K562 (cell line): ENCODE data around the gene C11orf91. TPM values are rescaled to one million over a fixed set of nuclear protein-coding genes. Genes with fewer than 3 reads are reported as not detected.

Source experiments
- ATF6 ChIP-seq: sonication (generic); formaldehyde crosslinking; IDR thresholded peaks from 2 replicates; pipeline ENCODE4 v1.4.0; 2020; ENCODE audit warnings: mild to moderate bottlenecking, missing genetic modification reagents
- CBX3 ChIP-seq, 2 experiments: IDR thresholded peaks; 1 replicate in 1 of 2; 2 replicates in 1 of 2; pipeline ENCODE4 v1.6.1; 2012; ENCODE audit warnings: inconsistent platforms in 2 of 2, low read length in 2 of 2, borderline replicate concordance in 1 of 2, control low read depth in 1 of 2
- CTBP1 ChIP-seq: fragments of 450-650 bp; IDR thresholded peaks from 2 replicates; pipeline ENCODE4 v1.6.1; 2016; ENCODE audit warnings: borderline replicate concordance
- HMG20B ChIP-seq: fragments of 250-450 bp; sonication (Bioruptor Pico); IDR thresholded peaks from 2 replicates; pipeline ENCODE4 v1.5.0; 2021; ENCODE audit warnings: mild to moderate bottlenecking
- HMGN3 ChIP-seq: IDR thresholded peaks from 2 replicates; pipeline ENCODE4 v1.6.1; 2011; ENCODE audit warnings: borderline replicate concordance, low read depth, mild to moderate bottlenecking, mixed read lengths, low read length; ENCODE audit not compliant: insufficient read length; ENCODE audit errors: extremely low read depth
- MAFF ChIP-seq: IDR thresholded peaks from 2 replicates; pipeline ENCODE4 v1.6.1; 2012; ENCODE audit warnings: low read length, improper control_type of control experiment
- MAFG ChIP-seq: fragments of 450-650 bp; conservative IDR thresholded peaks from 2 replicates; pipeline ENCODE4 v1.6.1; 2016; ENCODE audit warnings: missing genetic modification characterization, missing compliant biosample characterization
- MIER1 ChIP-seq: fragments of 450-650 bp; IDR thresholded peaks from 2 replicates; pipeline ENCODE4 v1.6.1; 2016; ENCODE audit warnings: antibody characterized with exemption, mild to moderate bottlenecking, low read depth
- POLR2A ChIP-seq: fragments of 450-650 bp; conservative IDR thresholded peaks from 2 replicates; pipeline ENCODE4 v1.6.1; 2016
- RAD51 ChIP-seq: fragments of 450-650 bp; IDR thresholded peaks from 2 replicates; pipeline ENCODE4 v1.7.1; 2016; ENCODE audit warnings: low read depth, mild to moderate bottlenecking, borderline replicate concordance
- RBBP5 ChIP-seq: fragments of 200-600 bp; sonication (generic); IDR thresholded peaks from 2 replicates; pipeline ENCODE4 v1.6.1; 2012; ENCODE audit warnings: borderline replicate concordance, mild to moderate bottlenecking, low read length, control low read depth, inconsistent platforms; ENCODE audit not compliant: insufficient read depth, poor library complexity, severe bottlenecking
- RBM39 ChIP-seq: fragments of 200-400 bp; formaldehyde crosslinking; optimal IDR thresholded peaks from 2 replicates; pipeline ENCODE3; 2018; ENCODE audit warnings: low read depth, low read length
- SMAD2 ChIP-seq: fragments of 150-350 bp; IDR thresholded peaks from 2 replicates; pipeline ENCODE4 v1.6.1; 2014; ENCODE audit warnings: low read depth, mild to moderate bottlenecking, low read length
- SPI1 ChIP-seq: IDR thresholded peaks from 2 replicates; pipeline ENCODE4 v1.6.1; 2011; ENCODE audit warnings: low read depth, low read length, control low read depth, borderline replicate concordance
- SREBF2 ChIP-seq: sonication (generic); formaldehyde crosslinking; IDR thresholded peaks from 2 replicates; pipeline ENCODE4 v1.4.0; 2020; ENCODE audit warnings: mild to moderate bottlenecking, missing genetic modification reagents
- SUPT5H ChIP-seq: fragments of 450-650 bp; IDR thresholded peaks from 2 replicates; pipeline ENCODE4 v1.6.1; 2016
- TCF15 ChIP-seq: fragments of 250-450 bp; sonication (Bioruptor Pico); IDR thresholded peaks from 2 replicates; pipeline ENCODE4 v1.8.0; 2022; ENCODE audit warnings: moderate library complexity, mild to moderate bottlenecking, inconsistent platforms
- ZHX1 ChIP-seq: fragments of 150-350 bp; conservative IDR thresholded peaks from 2 replicates; pipeline ENCODE4 v1.6.1; 2014; ENCODE audit warnings: low read length
- ZNF121 ChIP-seq: sonication (generic); formaldehyde crosslinking; conservative IDR thresholded peaks from 2 replicates; pipeline ENCODE4 v1.8.0; 2022; ENCODE audit warnings: missing genetic modification reagents
- ZNF165 ChIP-seq: fragments of 250-450 bp; sonication (Bioruptor Pico); IDR thresholded peaks from 2 replicates; pipeline ENCODE4 v1.4.0; 2020; ENCODE audit warnings: borderline replicate concordance
- ZNF212 ChIP-seq: fragments of 450-650 bp; formaldehyde crosslinking; IDR thresholded peaks from 2 replicates; pipeline ENCODE4 v1.4.0; 2020; ENCODE audit warnings: mild to moderate bottlenecking
- ZNF583 ChIP-seq: fragments of 250-450 bp; sonication (Bioruptor Pico); IDR thresholded peaks from 2 replicates; pipeline ENCODE4 v1.4.0; 2020
- ZNF778 ChIP-seq: fragments of 450-650 bp; formaldehyde crosslinking; IDR thresholded peaks from 2 replicates; pipeline ENCODE4 v1.4.0; 2020; ENCODE audit warnings: mild to moderate bottlenecking, moderate library complexity
- polyA plus RNA-seq, 8 experiments: library from polyadenylated mRNA; depleted of rRNA in 4 of 8; stranded (reverse) in 5 of 8; unstranded in 3 of 8; fragments of >200 nt; fragmentation: Nextera tagmentation in 2 of 8; fragmentation: Illumina TruSeq in 1 of 8; extraction: Ambion mirVana in 2 of 8; extraction: Trizol in 1 of 8; gene quantifications; 2 replicates each; pipeline versions ENCODE4 v1.2.1 to v1.2.3, GENCODE V29; 2011 to 2014; ENCODE audit warnings: inconsistent platforms in 1 of 8, missing spikeins in 1 of 8
- total RNA-seq, 7 experiments: library from RNA; depleted of rRNA in 6 of 7; stranded (reverse); fragments of >200 nt in 6 of 7; fragmentation: Illumina TruSeq in 2 of 7; extraction: Trizol in 2 of 7; gene quantifications; 2 replicates each; pipeline versions ENCODE4 v1.2.1 to v1.2.3, GENCODE V29; 2011 to 2021; ENCODE audit warnings: low replicate concordance in 1 of 7

Gene C11orf91
- total and polyA plus RNA-seq, 9 of the 15 experiments (the other 6 are each of a cell fraction or from before 2014, with no cell fraction given) = not detected

GRCh38 chr11:33735271-33736147, 34.9 kb upstream of the C11orf91 start (continued):
- no peak for TF ChIP-seq ATF6 (CRISPR knock-in tag)
- TF ChIP-seq ZNF583 (CRISPR knock-in tag) = no peak
- TF ChIP-seq SPI1 = peak; percentile 78
- no peak for TF ChIP-seq ZNF778 (CRISPR knock-in tag)
- no peak for TF ChIP-seq ZHX1
- TF ChIP-seq TCF15 (CRISPR knock-in tag) = no peak
- TF ChIP-seq SUPT5H = no peak
- peak; percentile 28 for TF ChIP-seq MAFG (tag)
- no peak for TF ChIP-seq ZNF121 (CRISPR knock-in tag)
- TF ChIP-seq ZNF165 (CRISPR knock-in tag) = no peak
- TF ChIP-seq CTBP1 = no peak
- 0 out of 2 replicates have a peak, but pooled peaks have one; percentile 63 for TF ChIP-seq MIER1
- no peak for TF ChIP-seq HMG20B (CRISPR knock-in tag)
- TF ChIP-seq RAD51 = no peak
- TF ChIP-seq SMAD2 = no peak
- TF ChIP-seq MAFF = no peak
- TF ChIP-seq CBX3 (IDR thresholded peaks at IDR 0.05; ENCODE audit: borderline replicate concordance in 1 of 2, low read length in 2 of 2) = no peak
- no peak for TF ChIP-seq POLR2A
- TF ChIP-seq SREBF2 (CRISPR knock-in tag) = no peak
- no peak for TF ChIP-seq HMGN3
- no peak for TF ChIP-seq RBM39
- no peak for TF ChIP-seq ZNF212
- peak; percentile 6 for TF ChIP-seq RBBP5
